Measurements from ENCODE around the gene COA6.

GRCh38 chr1:234330843-234331215 is 42.4 kb upstream of the COA6 start:
- TF ChIP-seq CTCF (IDR thresholded peaks at IDR 0.05), result no peak
- no peak for TF ChIP-seq POLR2A (IDR thresholded peaks at IDR 0.05)

Data from Peyer's patch (tissue), 4 donors.